B cell (primary cell): Measurements from ENCODE around the gene RUNDC3A. TPM values are rescaled to one million over a fixed set of nuclear protein-coding genes. Genes with fewer than 3 reads are reported as not detected.

Source experiments
- ATAC-seq: fragments of 200-7000 bp; cut with Tn5 transposase; one replicate; pipeline ENCODE4 v1.10.0; 2021; ENCODE audit warnings: low read depth, mild to moderate bottlenecking, moderate number of reproducible peaks, moderate library complexity
- CTCF ChIA-PET: fragments of 350-600 bp; sonication (Branson Sonifier 250); formaldehyde crosslinking; loops from one replicate; lab custom pipeline; 2021; ENCODE audit warnings: antibody characterized with exemption, inconsistent platforms; lab: Charles Lee
- POLR2A ChIA-PET: fragments of 350-600 bp; sonication (Branson Sonifier 250); formaldehyde crosslinking; loops from one replicate; lab custom pipeline; 2021; ENCODE audit warnings: antibody characterized with exemption; lab: Charles Lee
- DNase-seq: peaks from one replicate; pipeline ENCODE4 v3.0.0; 2013
- H2AFZ ChIP-seq: 2 replicates; pipeline ENCODE4 v1.6.1; 2012; ENCODE audit warnings: mild to moderate bottlenecking, low read depth, low read length; ENCODE audit not compliant: insufficient read depth, poor library complexity, severe bottlenecking
- H3K27ac ChIP-seq, 2 donors: 1 replicate in 1 of 2; 2 replicates in 1 of 2; pipeline ENCODE4 v1.5.1; 2012 to 2013; ENCODE audit warnings: low read length in 2 of 2, mild to moderate bottlenecking in 2 of 2, moderate library complexity in 1 of 2
- H3K27me3 ChIP-seq, 4 experiments: fragments of 200-600 bp in 1 of 4; sonication (generic) in 1 of 4; replicated peaks in 1 of 4; 1 replicate in 2 of 4; 2 replicates in 2 of 4; pipeline versions ENCODE4 v1.6.1 to v1.7.0; 2013 to 2016; ENCODE audit warnings: low read length in 3 of 4, mild to moderate bottlenecking in 2 of 4, mixed read lengths in 1 of 4, moderate library complexity in 1 of 4; ENCODE audit not compliant: insufficient read depth in 4 of 4, control insufficient read depth in 3 of 4; ENCODE audit errors: control extremely low read depth in 1 of 4
- H3K36me3 ChIP-seq, 2 experiments: replicated peaks in 1 of 2; 1 replicate in 1 of 2; 2 replicates in 1 of 2; pipeline versions ENCODE4 v1.6.1 to v1.7.1; 2013; ENCODE audit warnings: low read length in 1 of 2; ENCODE audit not compliant: insufficient read depth in 2 of 2, control insufficient read depth in 1 of 2; ENCODE audit errors: control extremely low read depth in 1 of 2, extremely low read depth in 1 of 2
- H3K4me1 ChIP-seq, 2 donors: fragments of 200-600 bp in 1 of 2; sonication (generic) in 1 of 2; 1 replicate in 1 of 2; 2 replicates in 1 of 2; pipeline versions ENCODE4 v1.5.1 to v1.6.1; 2013 to 2017; ENCODE audit warnings: low read length in 2 of 2; ENCODE audit not compliant: control insufficient read depth in 2 of 2, insufficient read depth in 2 of 2
- H3K4me2 ChIP-seq: replicated peaks from 2 replicates; pipeline ENCODE3; 2012; ENCODE audit warnings: mild to moderate bottlenecking, low read depth, low read length; ENCODE audit not compliant: poor library complexity, severe bottlenecking
- H3K4me3 ChIP-seq, 5 experiments: fragments of 200-600 bp in 1 of 5; sonication (generic) in 1 of 5; 1 replicate in 3 of 5; 2 replicates in 2 of 5; pipeline versions ENCODE4 v1.5.1 to v1.7.0; 2011 to 2016; ENCODE audit warnings: low read length in 4 of 5, mild to moderate bottlenecking in 4 of 5, low read depth in 2 of 5, control low read depth in 1 of 5, moderate library complexity in 1 of 5; ENCODE audit not compliant: insufficient read depth in 1 of 5; ENCODE audit errors: control extremely low read depth in 1 of 5, extremely low read depth in 1 of 5
- H3K79me2 ChIP-seq: fragments of 200-600 bp; sonication (generic); one replicate; pipeline ENCODE4 v1.6.0; 2016; ENCODE audit warnings: low read length; ENCODE audit not compliant: control insufficient read depth, insufficient read depth
- H3K9ac ChIP-seq: fragments of 200-600 bp; sonication (generic); 2 replicates; pipeline ENCODE4 v1.6.1; 2017; ENCODE audit warnings: mild to moderate bottlenecking, low read length, moderate library complexity
- H3K9me3 ChIP-seq, 3 donors: one replicate each; pipeline versions ENCODE4 v1.6.1 to v1.7.1; 2013; ENCODE audit warnings: low read length in 2 of 3; ENCODE audit not compliant: control insufficient read depth in 2 of 3, insufficient read depth in 1 of 3; ENCODE audit errors: control extremely low read depth in 1 of 3
- H4K20me1 ChIP-seq: 2 replicates; pipeline ENCODE4 v1.6.0; 2012; ENCODE audit warnings: mild to moderate bottlenecking, low read length; ENCODE audit not compliant: insufficient read depth, control insufficient read depth, poor library complexity, severe bottlenecking
- H3K27ac Mint-ChIP-seq: one replicate; pipeline ENCODE4 v1.8.0; 2021; ENCODE audit warnings: mixed read lengths
- H3K27me3 Mint-ChIP-seq: one replicate; pipeline ENCODE4 v1.8.0; 2021; ENCODE audit warnings: mixed read lengths
- H3K4me1 Mint-ChIP-seq: one replicate; pipeline ENCODE4 v1.8.0; 2021; ENCODE audit warnings: mixed read lengths
- H3K4me3 Mint-ChIP-seq: one replicate; pipeline ENCODE4 v1.8.0; 2021; ENCODE audit warnings: mixed read lengths
- H3K9me3 Mint-ChIP-seq: one replicate; pipeline ENCODE4 v1.8.0; 2022; ENCODE audit warnings: mixed read lengths; ENCODE audit not compliant: insufficient read depth
- CTCF ChIP-seq: fragments of 200-600 bp; IDR thresholded peaks from one replicate; pipeline ENCODE4 v1.8.0; 2022; ENCODE audit warnings: antibody characterized with exemption, mild to moderate bottlenecking
- EZH2 ChIP-seq: IDR thresholded peaks from 2 replicates; pipeline ENCODE4 v1.6.1; 2012; ENCODE audit warnings: borderline replicate concordance, low read depth, mild to moderate bottlenecking, moderate library complexity, low read length; ENCODE audit not compliant: insufficient read depth, poor library complexity, severe bottlenecking
- WGBS: methylation state at CpG from one replicate; pipeline ENCODE4 v1.1.5; 2013; ENCODE audit warnings: missing lambda C conversion rate; ENCODE audit not compliant: insufficient coverage; 5-methylcytosine and 5-hydroxymethylcytosine counted together
- intact Hi-C: fragments of 100-400 bp; cut with micrococcal nuclease; formaldehyde crosslinking; loops from one replicate; pipeline ENCODE4 v1.10.0; 2022
- polyA plus RNA-seq: library from polyadenylated mRNA; depleted of rRNA; stranded (reverse); fragments of >200 nt; gene quantifications from 2 replicates; pipeline ENCODE4 v1.2.3, GENCODE V29; 2012
- total RNA-seq, 2 donors: library from RNA; stranded (reverse); fragments of 120-200 nt in 1 of 2; gene quantifications; 1 replicate in 1 of 2; 2 replicates in 1 of 2; pipeline versions ENCODE4 v1.2.3 to v1.2.4, GENCODE V29; 2013 to 2022

RUNDC3A gene
- total and polyA plus RNA-seq, 2 donors (not counting 1 experiment from before 2014, with no cell fraction given) = 0.19 TPM; not detected in 1

- no peaks in the 10 kb centered on the region for H3K9me3 Mint-ChIP-seq
- TF ChIP-seq CTCF (no peak), EZH2 (no peak)
- Histone ChIP-seq H3K9me3 (no peaks in the 10 kb centered on the region), H3K79me2 (no peaks in the 10 kb centered on the region), H3K4me2 (no peak overlapping the region), H3K27ac (no peak overlapping the region), H4K20me1 (no peaks in the 10 kb centered on the region), H3K4me1 (no peaks in the 10 kb centered on the region), H3K4me3 (no peak overlapping the region), H3K27me3 (peaks cover 0 to 3% (median 1%) of the 10 kb centered on the region in 4 experiments), H3K36me3 (no peaks in the 10 kb centered on the region), H2AFZ (no peak overlapping the region), H3K9ac (no peak overlapping the region)
- ChIA-PET CTCF (interaction anchor here (0.8 kb wide), 1 partner anchor 11 kb away, joined by 3 read pairs; no protein-coding TSS in a partner anchor), POLR2A (no interaction called here)
- 97% methylated on average over 3 of the region's 5 CpGs for WGBS
- intact Hi-C loops = no loop called here
- ATAC-seq = no peak
- H3K27ac Mint-ChIP-seq = no peak overlapping the region
- H3K4me3 Mint-ChIP-seq = no peak overlapping the region
- peaks cover 26% of the 10 kb centered on the region for H3K27me3 Mint-ChIP-seq
- DNase-seq = no peak
- no peaks in the 10 kb centered on the region for H3K4me1 Mint-ChIP-seq
Measured at GRCh38 chr17:44273607-44274006, 34.8 kb upstream of the RUNDC3A start.

- Mint-ChIP-seq H3K27me3 (peaks cover 17% of the 10 kb centered on the region), H3K27ac (no peak overlapping the region), H3K4me3 (no peak overlapping the region), H3K4me1 (peaks cover 10% of the 10 kb centered on the region), H3K9me3 (no peaks in the 10 kb centered on the region)
- Histone ChIP-seq H3K27me3 (peaks cover 0 to 6% (median 1%) of the 10 kb centered on the region in 4 experiments), H3K27ac (no peak overlapping the region), H3K36me3 (no peaks in the 10 kb centered on the region), H3K4me3 (no peak overlapping the region), H3K79me2 (no peaks in the 10 kb centered on the region), H3K4me1 (peaks cover 10 to 11% of the 10 kb centered on the region in 2 donors), H2AFZ (no peak overlapping the region), H3K4me2 (no peak overlapping the region), H4K20me1 (no peaks in the 10 kb centered on the region), H3K9ac (no peak overlapping the region), H3K9me3 (no peaks in the 10 kb centered on the region)
- no peak for ATAC-seq
- CTCF ChIA-PET = no interaction called here
- DNase-seq = no peak
- TF ChIP-seq EZH2 (no peak), CTCF (no peak)
- intact Hi-C loops = no loop called here
- POLR2A ChIA-PET = no interaction called here
- WGBS = 100% methylated on average over 4 of the region's 4 CpGs
Measured at GRCh38 chr17:44277976-44278375, 30.4 kb upstream of the RUNDC3A start.
